Liver (tissue), 9 donors: ENCODE measurements around the gene OLA1. TPM values are rescaled to one million over a fixed set of nuclear protein-coding genes. Genes with fewer than 3 reads are reported as not detected.

Experiments
- DNase-seq: peaks from one replicate; pipeline ENCODE4 v3.0.0-alpha.2; 2017; ENCODE audit warnings: low spot score
- H3K27ac ChIP-seq, 2 donors: one replicate each; pipeline ENCODE4 v1.7.0; 2013; ENCODE audit warnings: inconsistent platforms in 2 of 2, low read length in 2 of 2, control low read depth in 1 of 2, low read depth in 1 of 2, mild to moderate bottlenecking in 1 of 2
- H3K27me3 ChIP-seq, 4 donors: one replicate each; pipeline versions ENCODE4 v1.6.1 to v1.7.0; 2013; ENCODE audit warnings: low read length in 3 of 4, inconsistent platforms in 1 of 4, mild to moderate bottlenecking in 1 of 4, moderate library complexity in 1 of 4; ENCODE audit not compliant: control insufficient read depth in 4 of 4, insufficient read depth in 4 of 4
- H3K36me3 ChIP-seq, 4 donors: one replicate each; pipeline versions ENCODE4 v1.6.1 to v1.7.0; 2013; ENCODE audit warnings: low read length in 3 of 4, mild to moderate bottlenecking in 3 of 4, low read depth in 1 of 4, moderate library complexity in 1 of 4; ENCODE audit not compliant: control insufficient read depth in 4 of 4, insufficient read depth in 3 of 4
- H3K4me1 ChIP-seq, 4 donors: one replicate each; pipeline versions ENCODE4 v1.6.1 to v1.7.0; 2013; ENCODE audit warnings: low read length in 3 of 4, mild to moderate bottlenecking in 3 of 4, moderate library complexity in 1 of 4; ENCODE audit not compliant: control insufficient read depth in 4 of 4, insufficient read depth in 4 of 4
- H3K4me3 ChIP-seq, 3 donors: one replicate each; pipeline versions ENCODE4 v1.6.1 to v1.7.0; 2013; ENCODE audit warnings: low read length in 3 of 3, control low read depth in 1 of 3, low read depth in 1 of 3, mild to moderate bottlenecking in 1 of 3
- H3K9ac ChIP-seq, 2 donors: one replicate each; pipeline ENCODE4 v1.7.0; 2013; ENCODE audit warnings: low read length in 2 of 2, mild to moderate bottlenecking in 2 of 2, moderate library complexity in 2 of 2, control low read depth in 1 of 2, low read depth in 1 of 2
- H3K9me3 ChIP-seq, 4 donors: one replicate each; pipeline versions ENCODE4 v1.6.1 to v1.7.0; 2013; ENCODE audit warnings: low read length in 3 of 4; ENCODE audit not compliant: control insufficient read depth in 4 of 4
- CTCF ChIP-seq: fragments of 150-350 bp; IDR thresholded peaks from 2 replicates; pipeline ENCODE4 v1.5.1; 2017; ENCODE audit warnings: improper control_type of control experiment, low read depth, low read length; ENCODE audit not compliant: missing input control
- EGR1 ChIP-seq, 2 donors: IDR thresholded peaks; 2 replicates each; pipeline ENCODE4 v1.6.1; 2016 to 2018; ENCODE audit warnings: antibody characterized with exemption in 2 of 2, low read depth in 2 of 2
- FOXA1 ChIP-seq: IDR thresholded peaks from 2 replicates; pipeline ENCODE4 v1.6.1; 2016; ENCODE audit warnings: antibody characterized with exemption
- FOXA2 ChIP-seq: IDR thresholded peaks from 2 replicates; pipeline ENCODE4 v1.6.1; 2016; ENCODE audit warnings: antibody characterized with exemption
- GABPA ChIP-seq, 2 donors: IDR thresholded peaks in 1 of 2; conservative IDR thresholded peaks in 1 of 2; 2 replicates each; pipeline ENCODE4 v1.6.1; 2016; ENCODE audit warnings: antibody characterized with exemption in 2 of 2, mild to moderate bottlenecking in 1 of 2, moderate library complexity in 1 of 2
- HNF4A ChIP-seq, 2 donors: conservative IDR thresholded peaks; 2 replicates each; pipeline ENCODE4 v1.6.1; 2016; ENCODE audit warnings: antibody characterized with exemption in 2 of 2, mild to moderate bottlenecking in 2 of 2
- HNF4G ChIP-seq: IDR thresholded peaks from 2 replicates; pipeline ENCODE4 v1.6.1; 2016; ENCODE audit warnings: antibody characterized with exemption
- MAX ChIP-seq: IDR thresholded peaks from 2 replicates; pipeline ENCODE4 v1.6.1; 2016; ENCODE audit warnings: antibody characterized with exemption
- RAD21 ChIP-seq, 2 donors: IDR thresholded peaks; 2 replicates each; pipeline ENCODE4 v1.6.1; 2016; ENCODE audit warnings: antibody characterized with exemption in 2 of 2, mild to moderate bottlenecking in 2 of 2
- SP1 ChIP-seq: IDR thresholded peaks from 2 replicates; pipeline ENCODE4 v1.6.1; 2018; ENCODE audit warnings: antibody characterized with exemption, mild to moderate bottlenecking
- TAF1 ChIP-seq: conservative IDR thresholded peaks from 2 replicates; pipeline ENCODE4 v1.6.1; 2016; ENCODE audit warnings: antibody characterized with exemption, mild to moderate bottlenecking
- YY1 ChIP-seq: IDR thresholded peaks from 2 replicates; pipeline ENCODE4 v1.6.1; 2016; ENCODE audit warnings: antibody characterized with exemption, mild to moderate bottlenecking
- ZBTB33 ChIP-seq: IDR thresholded peaks from 2 replicates; pipeline ENCODE4 v1.6.1; 2016; ENCODE audit warnings: antibody characterized with exemption
- WGBS: extraction: QIAGEN DNeasy Blood & Tissue Kit; methylation state at CpG from one replicate; pipeline ENCODE4 v1.1.7; 2013; 5-methylcytosine and 5-hydroxymethylcytosine counted together
- polyA plus RNA-seq, 2 donors: library from polyadenylated mRNA; stranded (reverse) in 1 of 2; unstranded in 1 of 2; fragments of 200-250 nt in 1 of 2; fragments of >200 nt in 1 of 2; fragmentation: Nextera tagmentation in 1 of 2; extraction: Ambion mirVana in 1 of 2; gene quantifications; one replicate each; pipeline versions ENCODE4 v1.2.1 to v1.2.3, GENCODE V29; 2013 to 2015
- total RNA-seq, 2 donors: library from RNA; depleted of rRNA; stranded (reverse); fragments of >200 nt; gene quantifications; one replicate each; pipeline ENCODE4 v1.2.3, GENCODE V29; 2014
- TF ChIP-seq, protein P1 (sequence below): IDR thresholded peaks from 2 replicates; pipeline ENCODE4 v1.6.1; 2016; ENCODE audit warnings: antibody characterized with exemption
- TF ChIP-seq, protein P2 (sequence below): IDR thresholded peaks from 2 replicates; pipeline ENCODE4 v1.6.1; 2016; ENCODE audit warnings: antibody characterized with exemption, mild to moderate bottlenecking
- donor health status: healthy.
- donor health status: healthy.
- donor health status: healthy.
- donor health status: healthy.
- donor health status: healthy.

Gene OLA1
- total and polyA plus RNA-seq, 4 donors = 23.4 to 38.1 (median 32.3) TPM

DNA sequence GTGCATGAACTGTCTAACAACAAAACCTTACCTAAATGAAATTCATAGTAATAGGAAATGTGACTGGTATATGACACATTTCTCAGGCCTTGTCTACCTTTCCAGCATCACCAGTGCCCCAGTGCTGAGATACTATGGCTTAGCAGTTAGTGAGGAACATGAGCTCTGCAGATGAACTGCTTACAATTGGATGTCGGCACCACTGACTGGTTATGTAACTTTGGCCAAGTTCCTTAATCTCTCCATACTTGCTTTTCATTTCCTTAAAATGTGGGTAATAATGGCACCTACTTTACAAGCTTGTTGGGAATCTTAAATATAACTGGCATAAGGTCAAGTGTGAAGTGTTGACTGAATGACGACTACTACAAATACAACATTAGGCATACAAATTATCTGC is 136.3 kb downstream of the OLA1 start:
- Histone ChIP-seq H3K9me3 (no peaks in the 10 kb centered on the region), H3K27me3 (no peaks in the 10 kb centered on the region), H3K4me1 (no peaks in the 10 kb centered on the region), H3K27ac (no peak overlapping the region), H3K9ac (no peak overlapping the region), H3K36me3 (no peaks in the 10 kb centered on the region), H3K4me3 (no peak overlapping the region)
- WGBS = 90% methylated on average over 2 of the region's 2 CpGs
- no peak for DNase-seq
- TF ChIP-seq SP1 (no peak), EGR1 (IDR thresholded peaks at IDR 0.05; ENCODE audit: low read depth in 2 of 2) (no peak), MAX (no peak), FOXA1 (no peak), YY1 (no peak), GABPA (IDR thresholded peaks at IDR 0.05 in 1 of 2, conservative IDR thresholded peaks at IDR 0.05 in 1 of 2) (no peak)
- TF ChIP-seq, protein P1, sequence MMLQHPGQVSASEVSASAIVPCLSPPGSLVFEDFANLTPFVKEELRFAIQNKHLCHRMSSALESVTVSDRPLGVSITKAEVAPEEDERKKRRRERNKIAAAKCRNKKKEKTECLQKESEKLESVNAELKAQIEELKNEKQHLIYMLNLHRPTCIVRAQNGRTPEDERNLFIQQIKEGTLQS = no peak
- TF ChIP-seq, protein P2, sequence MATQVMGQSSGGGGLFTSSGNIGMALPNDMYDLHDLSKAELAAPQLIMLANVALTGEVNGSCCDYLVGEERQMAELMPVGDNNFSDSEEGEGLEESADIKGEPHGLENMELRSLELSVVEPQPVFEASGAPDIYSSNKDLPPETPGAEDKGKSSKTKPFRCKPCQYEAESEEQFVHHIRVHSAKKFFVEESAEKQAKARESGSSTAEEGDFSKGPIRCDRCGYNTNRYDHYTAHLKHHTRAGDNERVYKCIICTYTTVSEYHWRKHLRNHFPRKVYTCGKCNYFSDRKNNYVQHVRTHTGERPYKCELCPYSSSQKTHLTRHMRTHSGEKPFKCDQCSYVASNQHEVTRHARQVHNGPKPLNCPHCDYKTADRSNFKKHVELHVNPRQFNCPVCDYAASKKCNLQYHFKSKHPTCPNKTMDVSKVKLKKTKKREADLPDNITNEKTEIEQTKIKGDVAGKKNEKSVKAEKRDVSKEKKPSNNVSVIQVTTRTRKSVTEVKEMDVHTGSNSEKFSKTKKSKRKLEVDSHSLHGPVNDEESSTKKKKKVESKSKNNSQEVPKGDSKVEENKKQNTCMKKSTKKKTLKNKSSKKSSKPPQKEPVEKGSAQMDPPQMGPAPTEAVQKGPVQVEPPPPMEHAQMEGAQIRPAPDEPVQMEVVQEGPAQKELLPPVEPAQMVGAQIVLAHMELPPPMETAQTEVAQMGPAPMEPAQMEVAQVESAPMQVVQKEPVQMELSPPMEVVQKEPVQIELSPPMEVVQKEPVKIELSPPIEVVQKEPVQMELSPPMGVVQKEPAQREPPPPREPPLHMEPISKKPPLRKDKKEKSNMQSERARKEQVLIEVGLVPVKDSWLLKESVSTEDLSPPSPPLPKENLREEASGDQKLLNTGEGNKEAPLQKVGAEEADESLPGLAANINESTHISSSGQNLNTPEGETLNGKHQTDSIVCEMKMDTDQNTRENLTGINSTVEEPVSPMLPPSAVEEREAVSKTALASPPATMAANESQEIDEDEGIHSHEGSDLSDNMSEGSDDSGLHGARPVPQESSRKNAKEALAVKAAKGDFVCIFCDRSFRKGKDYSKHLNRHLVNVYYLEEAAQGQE = no peak

DNA sequence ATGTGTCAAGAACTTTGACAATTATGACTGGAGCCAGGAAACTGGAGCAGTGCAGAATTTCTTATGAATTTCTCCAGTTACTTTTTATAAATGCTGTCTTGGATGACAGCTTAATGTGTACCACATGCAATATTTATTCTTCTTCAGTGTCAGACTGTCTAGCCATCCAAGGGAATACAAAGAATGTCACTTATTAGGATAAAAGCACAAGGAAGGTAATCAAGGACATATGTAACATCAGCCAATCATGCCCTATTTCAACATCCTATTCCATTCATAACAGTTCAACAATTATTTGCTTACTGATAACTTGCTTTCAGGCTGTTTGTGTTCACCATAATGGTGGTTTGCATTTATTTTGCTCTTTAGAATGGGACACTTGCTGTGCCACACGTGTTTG is 139.8 kb downstream of the OLA1 start:
- Histone ChIP-seq H3K27me3 (no peaks in the 10 kb centered on the region), H3K9me3 (no peaks in the 10 kb centered on the region), H3K4me3 (no peak overlapping the region), H3K27ac (no peak overlapping the region), H3K36me3 (no peaks in the 10 kb centered on the region), H3K4me1 (no peaks in the 10 kb centered on the region), H3K9ac (no peak overlapping the region)
- TF ChIP-seq HNF4A (conservative IDR thresholded peaks at IDR 0.05) (no peak), HNF4G (no peak), FOXA1 (no peak), SP1 (no peak), ZBTB33 (no peak), YY1 (no peak), CTCF (no peak), FOXA2 (no peak), GABPA (IDR thresholded peaks at IDR 0.05 in 1 of 2, conservative IDR thresholded peaks at IDR 0.05 in 1 of 2) (no peak), TAF1 (no peak), RAD21 (IDR thresholded peaks at IDR 0.05) (no peak)
- TF ChIP-seq, protein P2 = no peak
- TF ChIP-seq, protein P1 = no peak
- DNase-seq = no peak
- 89% methylated on average over 1 of the region's 1 CpG for WGBS
